Neural crest cell (in vitro differentiated cells): Measurements from ENCODE around the gene KCNIP4. TPM values are rescaled to one million over a fixed set of nuclear protein-coding genes. Genes with fewer than 3 reads are reported as not detected.

Source experiments
- DNase-seq: peaks from one replicate; pipeline ENCODE4 v3.0.0; 2021; ENCODE audit warnings: low read depth, mixed read lengths, low spot score
- H3K27ac Mint-ChIP-seq: one replicate; pipeline ENCODE4 v1.8.0; 2021; ENCODE audit warnings: mild to moderate bottlenecking, mixed read lengths; ENCODE audit not compliant: unreplicated experiment
- H3K27me3 Mint-ChIP-seq: 2 replicates; pipeline ENCODE4 v1.8.0; 2021; ENCODE audit warnings: low read depth, mild to moderate bottlenecking, mixed read lengths
- H3K36me3 Mint-ChIP-seq: 2 replicates; pipeline ENCODE4 v1.8.0; 2021; ENCODE audit warnings: low read depth, mild to moderate bottlenecking, mixed read lengths
- H3K4me1 Mint-ChIP-seq: 2 replicates; pipeline ENCODE4 v1.8.0; 2021; ENCODE audit warnings: mixed read lengths
- H3K4me3 Mint-ChIP-seq: one replicate; pipeline ENCODE4 v1.8.0; 2021; ENCODE audit warnings: mild to moderate bottlenecking, mixed read lengths
- H3K9me3 Mint-ChIP-seq: 2 replicates; pipeline ENCODE4 v1.8.0; 2021; ENCODE audit warnings: mixed read lengths
- total RNA-seq: library from RNA; stranded (reverse); gene quantifications from 2 replicates; pipeline ENCODE4 v1.2.1, GENCODE V29; 2021
- TF ChIP-seq, protein P1 (sequence below): fragments of 200-600 bp; sonication (generic); conservative IDR thresholded peaks from 2 replicates; pipeline ENCODE4 v1.5.0; 2021; ENCODE audit warnings: antibody characterized with exemption, mild to moderate bottlenecking

KCNIP4 gene
- total RNA-seq, 1 donor from 2014 or later = 0.33 TPM

- DNase-seq = no peak
- Mint-ChIP-seq H3K27ac (no peak overlapping the region), H3K36me3 (no peaks in the 10 kb centered on the region)
Measured at GRCh38 chr4:21386166-21386780, 562.3 kb downstream of the KCNIP4 start.

GRCh38 chr4:21385706-21386105 lies 562.9 kb downstream of the KCNIP4 start:
- H3K9me3 Mint-ChIP-seq = no peaks in the 10 kb centered on the region
- TF ChIP-seq, protein P1, sequence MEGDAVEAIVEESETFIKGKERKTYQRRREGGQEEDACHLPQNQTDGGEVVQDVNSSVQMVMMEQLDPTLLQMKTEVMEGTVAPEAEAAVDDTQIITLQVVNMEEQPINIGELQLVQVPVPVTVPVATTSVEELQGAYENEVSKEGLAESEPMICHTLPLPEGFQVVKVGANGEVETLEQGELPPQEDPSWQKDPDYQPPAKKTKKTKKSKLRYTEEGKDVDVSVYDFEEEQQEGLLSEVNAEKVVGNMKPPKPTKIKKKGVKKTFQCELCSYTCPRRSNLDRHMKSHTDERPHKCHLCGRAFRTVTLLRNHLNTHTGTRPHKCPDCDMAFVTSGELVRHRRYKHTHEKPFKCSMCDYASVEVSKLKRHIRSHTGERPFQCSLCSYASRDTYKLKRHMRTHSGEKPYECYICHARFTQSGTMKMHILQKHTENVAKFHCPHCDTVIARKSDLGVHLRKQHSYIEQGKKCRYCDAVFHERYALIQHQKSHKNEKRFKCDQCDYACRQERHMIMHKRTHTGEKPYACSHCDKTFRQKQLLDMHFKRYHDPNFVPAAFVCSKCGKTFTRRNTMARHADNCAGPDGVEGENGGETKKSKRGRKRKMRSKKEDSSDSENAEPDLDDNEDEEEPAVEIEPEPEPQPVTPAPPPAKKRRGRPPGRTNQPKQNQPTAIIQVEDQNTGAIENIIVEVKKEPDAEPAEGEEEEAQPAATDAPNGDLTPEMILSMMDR = no peak
- no peak for DNase-seq
- H3K27ac Mint-ChIP-seq = no peak overlapping the region
- no peak overlapping the region for H3K4me3 Mint-ChIP-seq
- H3K36me3 Mint-ChIP-seq = no peaks in the 10 kb centered on the region
- H3K4me1 Mint-ChIP-seq = no peaks in the 10 kb centered on the region
- peaks cover 30% of the 10 kb centered on the region for H3K27me3 Mint-ChIP-seq

More at GRCh38 chr4:21386166-21386780, 562.3 kb downstream of the KCNIP4 start:
- TF ChIP-seq, protein P1 = no peak
- peaks cover 29% of the 10 kb centered on the region for H3K27me3 Mint-ChIP-seq
- H3K9me3 Mint-ChIP-seq = no peaks in the 10 kb centered on the region
- H3K4me1 Mint-ChIP-seq = no peaks in the 10 kb centered on the region
- H3K4me3 Mint-ChIP-seq = no peak overlapping the region

DNA sequence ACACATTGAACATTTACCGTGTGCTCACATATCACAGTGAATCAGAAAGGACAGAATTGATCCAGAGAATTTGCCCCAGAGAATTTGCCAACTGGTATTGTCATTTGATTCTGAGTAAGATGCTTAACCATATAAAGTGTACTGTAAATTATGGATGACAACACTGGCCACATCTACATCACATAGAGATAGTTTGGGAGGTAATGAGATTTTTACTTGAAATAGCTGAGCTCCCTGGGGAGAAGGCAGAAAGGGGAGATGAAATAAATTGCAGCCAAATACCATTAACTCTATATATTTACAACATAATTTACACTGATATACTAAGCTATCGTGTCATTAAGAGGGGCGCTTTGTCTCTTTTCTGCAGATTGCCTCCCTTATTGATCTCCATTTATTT lies 564.0 kb downstream of the KCNIP4 start:
- H3K27ac Mint-ChIP-seq = no peak overlapping the region
- peaks cover 35% of the 10 kb centered on the region for H3K27me3 Mint-ChIP-seq
- no peaks in the 10 kb centered on the region for H3K9me3 Mint-ChIP-seq
- no peak for DNase-seq
- H3K36me3 Mint-ChIP-seq = no peaks in the 10 kb centered on the region
- H3K4me1 Mint-ChIP-seq = no peaks in the 10 kb centered on the region
- no peak overlapping the region for H3K4me3 Mint-ChIP-seq
- TF ChIP-seq, protein P1 = no peak

DNA sequence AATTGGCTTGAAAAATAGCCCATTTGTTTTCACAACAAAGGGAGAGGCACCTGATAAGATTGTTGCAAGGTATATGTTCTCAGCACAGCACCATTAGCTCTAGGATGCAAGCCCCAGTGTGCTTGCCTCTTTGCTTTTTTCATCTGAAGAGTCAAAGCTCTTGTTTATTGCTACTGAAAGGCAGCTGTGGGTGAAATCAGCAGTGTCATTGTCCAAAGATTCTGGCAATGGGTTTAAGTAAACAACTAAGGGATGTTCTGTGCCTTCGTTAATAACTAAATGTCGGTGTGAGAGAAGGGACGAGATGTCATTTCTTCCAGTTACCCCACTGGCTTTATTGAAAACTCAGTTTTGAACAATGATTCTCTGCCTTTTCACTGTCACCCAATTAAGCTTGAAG lies 567.7 kb downstream of the KCNIP4 start:
- Mint-ChIP-seq H3K9me3 (no peaks in the 10 kb centered on the region), H3K27me3 (peaks cover 21% of the 10 kb centered on the region), H3K27ac (no peak overlapping the region), H3K4me3 (no peak overlapping the region), H3K4me1 (no peaks in the 10 kb centered on the region), H3K36me3 (no peaks in the 10 kb centered on the region)
- no peak for DNase-seq
- TF ChIP-seq, protein P1 = no peak

DNA sequence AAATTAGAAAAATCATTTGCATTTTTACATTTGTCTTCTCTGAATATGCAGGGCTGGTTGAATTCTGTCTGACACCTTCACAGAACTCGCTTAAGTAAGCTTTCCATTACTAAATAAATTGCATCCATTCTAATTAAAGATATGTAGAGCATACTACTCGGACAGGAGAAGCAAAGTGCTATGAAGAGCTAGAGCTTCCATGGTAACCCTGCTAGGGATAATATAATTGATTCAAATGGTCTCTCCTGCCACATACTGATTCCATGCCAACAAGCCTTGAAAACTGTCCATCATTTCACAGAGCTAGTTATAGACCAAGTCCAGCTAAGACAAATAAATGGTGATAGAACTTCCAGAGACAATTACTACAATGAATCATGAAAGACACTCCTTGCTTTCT lies 571.5 kb downstream of the KCNIP4 start:
- TF ChIP-seq, protein P1 = no peak
- H3K4me1 Mint-ChIP-seq = no peaks in the 10 kb centered on the region
- peaks cover 9% of the 10 kb centered on the region for H3K27me3 Mint-ChIP-seq
- no peaks in the 10 kb centered on the region for H3K36me3 Mint-ChIP-seq
- H3K4me3 Mint-ChIP-seq = no peak overlapping the region
- no peak overlapping the region for H3K27ac Mint-ChIP-seq
- H3K9me3 Mint-ChIP-seq = peaks cover 3% of the 10 kb centered on the region
- DNase-seq = no peak
